H1 (cell line): ENCODE results near the gene RAB5B. TPM values are rescaled to one million over a fixed set of nuclear protein-coding genes. Genes with fewer than 3 reads are reported as not detected.

ENCODE experiments used
- CTCF ChIA-PET: fragments of 300-600 bp; sonication (Branson Sonifier 250); formaldehyde crosslinking; loops from one replicate; lab custom pipeline; 2021; ENCODE audit not compliant: partially characterized antibody; lab: Charles Lee
- POLR2A ChIA-PET: fragments of 300-600 bp; sonication (Branson Sonifier 250); formaldehyde crosslinking; loops from one replicate; lab custom pipeline; 2021; ENCODE audit warnings: inconsistent platforms; ENCODE audit not compliant: partially characterized antibody; lab: Charles Lee
- DNase-seq, 2 experiments: peaks; one replicate each; pipeline versions ENCODE4 v3.0.0 to v3.0.0-alpha.2; 2010 to 2022; ENCODE audit warnings: low spot score in 2 of 2, low read depth in 1 of 2, mixed read lengths in 1 of 2
- FAIRE-seq: peaks from 2 replicates; lab custom pipeline; 2011; peaks lifted over from hg19 to GRCh38; lab: Jason Lieb, UNC
- H2AFZ ChIP-seq: 2 replicates; pipeline ENCODE4 v1.8.1; 2012; ENCODE audit warnings: low read length, inconsistent platforms
- H2AK5ac ChIP-seq: 2 replicates; pipeline ENCODE4 v1.6.1; 2013; ENCODE audit warnings: low read depth, low read length
- H2BK120ac ChIP-seq: replicated peaks from 2 replicates; pipeline ENCODE3; 2013; ENCODE audit warnings: low read depth, low read length, inconsistent platforms
- H2BK12ac ChIP-seq: 2 replicates; pipeline ENCODE4 v1.6.1; 2013; ENCODE audit warnings: low read depth, low read length
- H2BK15ac ChIP-seq: 2 replicates; pipeline ENCODE4 v1.6.1; 2013; ENCODE audit warnings: low read length
- H2BK20ac ChIP-seq: 2 replicates; pipeline ENCODE4 v1.6.1; 2013; ENCODE audit warnings: low read length
- H2BK5ac ChIP-seq: 2 replicates; pipeline ENCODE4 v1.6.1; 2013; ENCODE audit warnings: low read depth, low read length
- H3K14ac ChIP-seq: 2 replicates; pipeline ENCODE4 v1.6.1; 2013; ENCODE audit warnings: inconsistent platforms; ENCODE audit not compliant: insufficient read length
- H3K18ac ChIP-seq: 2 replicates; pipeline ENCODE4 v1.6.1; 2013; ENCODE audit warnings: low read length; ENCODE audit errors: extremely low read depth
- H3K23ac ChIP-seq: 2 replicates; pipeline ENCODE4 v1.6.1; 2013; ENCODE audit warnings: inconsistent platforms; ENCODE audit not compliant: insufficient read length
- H3K23me2 ChIP-seq: 2 replicates; pipeline ENCODE4 v1.6.1; 2013; ENCODE audit warnings: low read depth, low read length
- H3K27ac ChIP-seq: 2 replicates; pipeline ENCODE4 v1.6.1; 2011; ENCODE audit warnings: low read depth, low read length, inconsistent platforms
- H3K27me3 ChIP-seq, 4 experiments: replicated peaks in 1 of 4; 1 replicate in 1 of 4; 2 replicates in 3 of 4; pipeline versions ENCODE4 v1.6.1 to v1.8.1; 2011 to 2013; ENCODE audit warnings: low read length in 3 of 4, mild to moderate bottlenecking in 3 of 4, inconsistent platforms in 2 of 4, mixed read lengths in 2 of 4, moderate library complexity in 1 of 4; ENCODE audit not compliant: control insufficient read depth in 3 of 4, insufficient read depth in 3 of 4; ENCODE audit errors: extremely low read depth in 1 of 4
- H3K36me3 ChIP-seq, 4 experiments: 2 replicates each; pipeline versions ENCODE4 v1.6.1 to v1.8.1; 2011 to 2013; ENCODE audit warnings: mild to moderate bottlenecking in 4 of 4, low read length in 3 of 4, moderate library complexity in 2 of 4, control low read depth in 1 of 4, inconsistent platforms in 1 of 4; ENCODE audit not compliant: insufficient read depth in 4 of 4, control insufficient read depth in 2 of 4
- H3K4ac ChIP-seq: replicated peaks from 2 replicates; pipeline ENCODE3; 2013; ENCODE audit warnings: low read length, low read depth, mixed read lengths, inconsistent platforms; ENCODE audit not compliant: insufficient read length
- H3K4me1 ChIP-seq, 4 experiments: replicated peaks in 1 of 4; 1 replicate in 1 of 4; 2 replicates in 3 of 4; pipeline versions ENCODE4 v1.6.1 to v1.8.1; 2011 to 2013; ENCODE audit warnings: low read length in 3 of 4, inconsistent platforms in 2 of 4, mixed read lengths in 1 of 4; ENCODE audit not compliant: insufficient read depth in 4 of 4, control insufficient read depth in 3 of 4
- H3K4me2 ChIP-seq, 2 experiments: 2 replicates each; pipeline versions ENCODE4 v1.6.1 to v1.8.1; 2011 to 2013; ENCODE audit warnings: low read depth in 2 of 2, low read length in 2 of 2, control low read depth in 1 of 2, inconsistent platforms in 1 of 2, mild to moderate bottlenecking in 1 of 2; ENCODE audit not compliant: insufficient read depth in 1 of 2
- H3K4me3 ChIP-seq, 4 experiments: fragments of 200-600, 300-600 bp in 1 of 4; sonication (generic), shearing (Covaris generic), sonication (Bioruptor Twin) in 1 of 4; 2 replicates each; pipeline versions ENCODE4 v1.5.1 to v1.8.1; 2011 to 2016; ENCODE audit warnings: low read length in 4 of 4, low read depth in 3 of 4, control low read depth in 2 of 4, inconsistent platforms in 2 of 4, mild to moderate bottlenecking in 2 of 4, mixed read lengths in 1 of 4, moderate library complexity in 1 of 4; ENCODE audit not compliant: insufficient read depth in 2 of 4; ENCODE audit errors: extremely low read depth in 1 of 4
- H3K56ac ChIP-seq: replicated peaks from 2 replicates; pipeline ENCODE3; 2013; ENCODE audit warnings: low read depth, mild to moderate bottlenecking, mixed read lengths, low read length, inconsistent platforms; ENCODE audit not compliant: insufficient read length
- H3K79me1 ChIP-seq: 2 replicates; pipeline ENCODE4 v1.6.1; 2013; ENCODE audit warnings: low read depth, low read length, control low read depth
- H3K79me2 ChIP-seq, 2 experiments: 2 replicates each; pipeline versions ENCODE4 v1.6.1 to v1.8.1; 2012 to 2013; ENCODE audit warnings: low read length in 2 of 2, mild to moderate bottlenecking in 2 of 2, inconsistent platforms in 1 of 2; ENCODE audit not compliant: insufficient read depth in 2 of 2, control insufficient read depth in 1 of 2
- H3K9ac ChIP-seq, 4 experiments: replicated peaks in 1 of 4; 1 replicate in 1 of 4; 2 replicates in 3 of 4; pipeline versions ENCODE4 v1.6.1 to v1.8.1; 2011 to 2013; ENCODE audit warnings: low read depth in 3 of 4, low read length in 3 of 4, control low read depth in 2 of 4, mild to moderate bottlenecking in 2 of 4, moderate library complexity in 2 of 4, inconsistent platforms in 1 of 4; ENCODE audit errors: extremely low read depth in 1 of 4
- H3K9me3 ChIP-seq, 2 experiments: 2 replicates each; pipeline versions ENCODE4 v1.6.1 to v1.8.1; 2012 to 2013; ENCODE audit warnings: mild to moderate bottlenecking in 2 of 2, moderate library complexity in 2 of 2, control low read depth in 1 of 2, inconsistent platforms in 1 of 2, low read depth in 1 of 2, low read length in 1 of 2, mixed read lengths in 1 of 2; ENCODE audit not compliant: insufficient read depth in 2 of 2
- H4K20me1 ChIP-seq, 2 experiments: replicated peaks in 1 of 2; 2 replicates each; pipeline versions ENCODE3 to v1.8.1; 2011 to 2013; ENCODE audit warnings: inconsistent platforms in 2 of 2, low read length in 2 of 2, mild to moderate bottlenecking in 1 of 2; ENCODE audit not compliant: insufficient read depth in 2 of 2, control insufficient read depth in 1 of 2
- H4K5ac ChIP-seq: 2 replicates; pipeline ENCODE4 v1.6.1; 2013; ENCODE audit warnings: low read length, low read depth, mixed read lengths, inconsistent platforms; ENCODE audit not compliant: insufficient read length
- H4K8ac ChIP-seq: 2 replicates; pipeline ENCODE4 v1.8.0; 2013; ENCODE audit warnings: mild to moderate bottlenecking, moderate library complexity, low read length, inconsistent platforms; ENCODE audit not compliant: insufficient read depth; ENCODE audit errors: extremely low read depth
- H4K91ac ChIP-seq: replicated peaks from 2 replicates; pipeline ENCODE3; 2013; ENCODE audit warnings: low read length, mixed read lengths, inconsistent platforms; ENCODE audit not compliant: insufficient read length
- ASH2L ChIP-seq: fragments of 200-600, 300-600 bp; sonication (generic); IDR thresholded peaks from one replicate; pipeline ENCODE4 v1.7.1; 2017; ENCODE audit warnings: low read length
- CREB1 ChIP-seq: IDR thresholded peaks from 2 replicates; pipeline ENCODE4 v1.6.1; 2012; ENCODE audit warnings: inconsistent platforms
- HDAC6 ChIP-seq: IDR thresholded peaks from one replicate; pipeline ENCODE4 v1.7.1; 2012; ENCODE audit warnings: low read depth, mild to moderate bottlenecking, inconsistent platforms, low read length, moderate library complexity
- KDM5A ChIP-seq: fragments of 200-600 bp; IDR thresholded peaks from 2 replicates; pipeline ENCODE4 v1.7.1; 2012; ENCODE audit warnings: mild to moderate bottlenecking, low read length, inconsistent platforms, mixed read lengths
- MAFK ChIP-seq: IDR thresholded peaks from 2 replicates; pipeline ENCODE4 v1.6.1; 2012; ENCODE audit warnings: low read depth, mild to moderate bottlenecking, improper control_type of control experiment, low read length
- MAX ChIP-seq: IDR thresholded peaks from 2 replicates; pipeline ENCODE4 v1.6.1; 2012; ENCODE audit warnings: inconsistent platforms
- POLR2A ChIP-seq, 2 experiments: IDR thresholded peaks; 1 replicate in 1 of 2; 2 replicates in 1 of 2; pipeline ENCODE4 v1.6.1; 2011; ENCODE audit warnings: low read depth in 2 of 2, low read length in 2 of 2, mild to moderate bottlenecking in 2 of 2; ENCODE audit errors: control extremely low read depth in 1 of 2
- RXRA ChIP-seq: IDR thresholded peaks from 2 replicates; pipeline ENCODE4 v1.6.1; 2011; ENCODE audit warnings: low read depth, mild to moderate bottlenecking, low read length, moderate library complexity; ENCODE audit not compliant: insufficient read depth
- SP1 ChIP-seq: IDR thresholded peaks from 2 replicates; pipeline ENCODE4 v1.6.1; 2011; ENCODE audit warnings: low read depth, low read length
- SUZ12 ChIP-seq: fragments of 200-600 bp; sonication (generic); IDR thresholded peaks from 2 replicates; pipeline ENCODE4 v1.6.1; 2012; ENCODE audit warnings: mild to moderate bottlenecking, inconsistent platforms, low read length, moderate library complexity, mixed read lengths
- TAF1 ChIP-seq: IDR thresholded peaks from 2 replicates; pipeline ENCODE4 v1.6.1; 2011; ENCODE audit warnings: mild to moderate bottlenecking, low read depth, low read length
- TAF7 ChIP-seq: optimal IDR thresholded peaks from 2 replicates; pipeline ENCODE3; 2011; ENCODE audit warnings: low read depth, mild to moderate bottlenecking, inconsistent platforms, low read length, moderate library complexity, borderline replicate concordance
- WGBS, 2 experiments: shearing (Covaris generic) in 1 of 2; methylation state at CpG; one replicate each; pipeline versions ENCODE4 v1.1.6 to v1.1.7; 2013 to 2015; ENCODE audit warnings: low lambda C conversion rate in 2 of 2, mixed read lengths in 2 of 2, inconsistent platforms in 1 of 2, low coverage in 1 of 2, missing lambda C conversion rate in 1 of 2; ENCODE audit not compliant: insufficient replicate concordance in 2 of 2, insufficient coverage in 1 of 2, insufficient read length in 1 of 2; ENCODE audit errors: extremely low coverage in 1 of 2, missing lambda C conversion rate in 1 of 2; 5-methylcytosine and 5-hydroxymethylcytosine counted together
- polyA plus RNA-seq, 7 experiments: library from polyadenylated mRNA; depleted of rRNA in 3 of 7; stranded (reverse) in 5 of 7; unstranded in 2 of 7; fragments of >200 nt in 5 of 7; fragments of 200-250 nt in 2 of 7; gene quantifications; 1 replicate in 5 of 7; 2 replicates in 1 of 7; 4 replicates in 1 of 7; pipeline versions ENCODE4 v1.2.1 to v1.2.3, GENCODE V29; 2011 to 2013; ENCODE audit warnings: missing spikeins in 2 of 7, mixed read lengths in 2 of 7
- total RNA-seq: library from RNA; stranded (reverse); fragmentation: NEBNext Ultra II Directional; extraction: Animal tissue kit (Norgen Biotek cat#: 25700); gene quantifications from 2 replicates; pipeline ENCODE4 v1.2.1, GENCODE V29; 2021

The RAB5B gene
- total and polyA plus RNA-seq, 2 of the 8 experiments (the other 6 are each of a cell fraction or from before 2014, with no cell fraction given) = 56.7 to 62.4 TPM

- Histone ChIP-seq H3K27ac (peak within 1 kb of the TSS; percentile 73), H3K4me1 (peaks cover 8 to 25% (median 16%) of the 10 kb centered on the region in 4 experiments), H3K36me3 (peaks cover 0 to 13% (median 2%) of the 10 kb centered on the region in 4 experiments; a peak in 4 of 8 replicates), H4K8ac (peak within 1 kb of the TSS; percentile 81), H2BK12ac (peak within 1 kb of the TSS; percentile 89), H3K79me2 (no peaks in the 10 kb centered on the region), H3K27me3 (no peaks in the 10 kb centered on the region), H3K4me2 (peak within 1 kb of the TSS; percentile 78 to 92), H3K79me1 (no peaks in the 10 kb centered on the region; the same call in 1 of the 2 replicates), H4K20me1 (no peaks in the 10 kb centered on the region), H2BK15ac (peak within 1 kb of the TSS; percentile 84; the same call in 1 of the 2 replicates), H3K14ac (peak within 1 kb of the TSS; percentile 54), H2BK5ac (peak within 1 kb of the TSS; percentile 92), H3K23ac (no peak within 1 kb of the TSS), H4K5ac (peak within 1 kb of the TSS; percentile 92), H3K56ac (peak within 1 kb of the TSS; percentile 59), H2AK5ac (peak within 1 kb of the TSS; percentile 71; the same call in 1 of the 2 replicates), H3K23me2 (peaks cover 12% of the 10 kb centered on the region), H4K91ac (peak within 1 kb of the TSS; percentile 97), H3K9ac (peak within 1 kb of the TSS in 3 of 4 experiments; percentile 44 to 78 (median 71); a peak in 6 of 7 replicates), H3K9me3 (no peaks in the 10 kb centered on the region), H2AFZ (peak within 1 kb of the TSS; percentile 24; the same call in 1 of the 2 replicates), H2BK20ac (peak within 1 kb of the TSS; percentile 86; the same call in 1 of the 2 replicates), H3K4me3 (peak within 1 kb of the TSS; percentile 37 to 60 (median 52)), H3K4ac (peak within 1 kb of the TSS; percentile 80), H2BK120ac (peak within 1 kb of the TSS; percentile 30), H3K18ac (peak within 1 kb of the TSS; percentile 76)
- DNase-seq (peak in 1 of 2 experiments; percentile 81), FAIRE-seq (no peak)
- ChIA-PET POLR2A (interaction anchor here (0.7 to 6.3 kb wide), 17 partner anchors 9 to 265 kb away, joined by 3 to 82 read pairs (median 5); partner anchors contain the start of genes ERBB3, ORMDL2, PA2G4 and PYM1), CTCF (interaction anchor here (1.3 to 18.1 kb wide), 4 partner anchors 9 to 25 kb away, joined by 4 to 256 read pairs (median 19); partner anchors contain the start of gene SUOX)
- 8% methylated on average over 8 of the region's 10 CpGs; no CpG with 5 or more reads in 1 of the 2 experiments for WGBS, 2 experiments
- TF ChIP-seq SP1 (peak; percentile 47; the same call in 1 of the 2 replicates), SUZ12 (no peak), HDAC6 (no peak), MAX (no peak; the same call in 1 of the 2 replicates), CREB1 (no peak), MAFK (no peak), ASH2L (peak; percentile 66), TAF7 (no peak), RXRA (0 out of 2 replicates have a peak, but pooled peaks have one; percentile 7), KDM5A (no peak), TAF1 (peak; percentile 83), POLR2A (IDR thresholded peaks at IDR 0.05; ENCODE audit: control extremely low read depth in 1 of 2, low read depth in 2 of 2, low read length in 2 of 2) (peak in 1 of 2 experiments; percentile 69; a peak in 2 of 3 replicates)
These were observed 46.7 kb downstream of the RAB5B start, which contains the start of gene IKZF4 for GRCh38 chr12:56020423-56021184. Gene IKZF4, plus strand, starts transcription at chr12:56021043. Its CDS starts 451 bp downstream, at chr12:56021494.
